ENCODE data around the gene LTBP3.

The LTBP3 gene

DNA sequence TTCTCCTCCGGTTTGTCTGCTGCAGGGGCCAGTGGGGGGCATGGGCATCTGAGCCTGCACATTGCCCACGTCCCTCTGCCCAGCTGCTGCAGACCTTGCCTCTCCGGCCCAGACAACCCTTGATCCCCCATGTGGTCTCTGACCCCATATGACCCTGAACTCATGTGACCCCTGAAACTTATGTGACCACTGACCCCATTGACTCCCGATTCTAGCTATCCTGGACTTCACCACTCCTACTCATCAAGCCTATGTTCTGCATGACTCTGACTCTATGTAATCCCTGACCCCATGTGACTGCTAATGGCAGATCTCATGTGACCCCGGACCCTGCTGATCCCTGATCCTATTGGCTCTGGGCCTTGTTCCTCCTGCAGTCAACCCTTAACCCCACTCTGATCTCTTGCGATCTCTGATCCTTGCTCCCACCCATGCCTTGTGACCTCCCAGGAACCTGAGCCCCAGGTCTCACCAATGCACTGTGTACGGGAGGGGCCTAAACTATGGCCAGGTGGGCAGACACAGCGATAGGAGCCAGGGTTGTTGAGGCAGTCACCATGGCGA, 5.7 kb downstream of the LTBP3 start:
- DNase-seq: no peak

DNA sequence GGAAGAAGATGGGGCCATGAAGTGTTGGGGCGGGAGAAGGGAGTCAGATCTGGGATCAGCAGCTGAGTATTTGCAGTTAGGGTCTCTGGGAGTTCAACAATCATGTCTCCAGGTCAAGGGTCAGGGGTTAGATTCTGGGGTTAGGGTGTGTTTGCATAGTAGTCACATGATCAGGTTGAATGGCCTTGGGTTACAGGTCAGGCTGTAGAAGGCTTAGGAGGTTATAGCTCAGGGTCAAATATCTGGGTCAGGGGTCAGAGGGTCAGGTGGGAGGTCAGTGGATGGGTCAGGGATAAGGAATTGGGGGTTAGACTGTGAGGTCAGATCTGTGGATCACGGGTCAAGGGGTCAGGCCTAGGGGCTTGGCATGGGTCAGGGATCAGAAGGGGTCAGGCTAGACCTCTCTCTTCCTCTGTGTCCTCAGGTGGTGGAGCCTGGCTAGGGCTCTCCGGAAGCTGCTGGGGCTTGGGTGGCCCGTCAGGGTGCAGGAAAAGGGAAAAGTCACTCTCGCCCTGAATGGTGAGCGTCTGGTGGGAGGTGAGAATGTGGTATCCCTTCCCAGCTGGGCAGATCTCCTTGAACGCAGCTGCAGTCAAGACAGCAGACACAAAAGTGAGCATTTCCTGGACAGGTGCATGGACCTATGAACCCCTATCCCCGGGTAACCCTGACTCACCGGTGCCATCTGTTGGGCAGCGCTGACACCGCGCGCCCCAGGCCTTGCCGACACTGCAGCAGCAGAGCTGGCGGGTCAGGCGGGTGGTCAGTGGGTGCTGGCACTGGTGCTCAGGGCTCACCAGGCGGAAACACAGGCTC, 6.4 kb downstream of the LTBP3 start:
- no peak for DNase-seq

DNA sequence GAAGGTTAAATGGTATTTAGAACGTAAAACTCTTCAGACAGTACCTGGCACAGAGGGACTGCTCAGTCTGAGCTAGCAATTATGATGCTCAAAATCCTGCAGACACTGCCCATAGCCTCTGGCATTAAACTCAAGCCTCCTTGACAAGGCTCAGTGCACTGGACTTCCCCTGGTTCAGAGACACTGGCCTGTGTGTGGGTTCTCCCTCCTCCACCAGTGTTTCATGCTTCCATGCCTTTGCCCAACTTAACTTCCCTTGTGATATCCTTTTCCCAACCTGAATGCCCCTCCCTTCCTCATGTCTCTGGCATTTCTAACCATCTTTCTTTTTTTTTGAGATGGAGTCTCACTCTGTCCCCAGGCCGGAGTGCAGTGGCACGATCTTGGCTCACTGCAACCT, 9.1 kb downstream of the LTBP3 start:
- DNase-seq: no peak

DNA sequence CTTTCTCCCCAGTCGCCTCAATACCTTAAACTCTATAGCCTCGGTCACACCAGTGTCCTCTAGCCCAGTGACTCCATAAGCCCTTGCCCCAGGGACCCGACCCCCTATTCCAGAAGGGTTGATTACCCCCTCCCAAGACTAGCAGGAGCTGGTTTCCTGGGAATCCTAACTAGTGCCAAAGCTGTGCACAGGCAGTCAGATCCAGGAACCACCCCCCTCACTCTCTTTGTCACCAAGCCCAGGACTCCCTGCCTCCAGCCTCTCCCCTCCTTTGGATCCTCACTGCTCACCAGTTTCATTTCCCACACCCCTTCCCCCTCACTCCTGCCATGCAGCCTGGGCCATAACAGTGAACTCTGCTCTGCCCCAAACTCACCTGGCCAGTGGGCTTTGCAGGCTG, 9.8 kb downstream of the LTBP3 start:
- DNase-seq: no peak

DNA sequence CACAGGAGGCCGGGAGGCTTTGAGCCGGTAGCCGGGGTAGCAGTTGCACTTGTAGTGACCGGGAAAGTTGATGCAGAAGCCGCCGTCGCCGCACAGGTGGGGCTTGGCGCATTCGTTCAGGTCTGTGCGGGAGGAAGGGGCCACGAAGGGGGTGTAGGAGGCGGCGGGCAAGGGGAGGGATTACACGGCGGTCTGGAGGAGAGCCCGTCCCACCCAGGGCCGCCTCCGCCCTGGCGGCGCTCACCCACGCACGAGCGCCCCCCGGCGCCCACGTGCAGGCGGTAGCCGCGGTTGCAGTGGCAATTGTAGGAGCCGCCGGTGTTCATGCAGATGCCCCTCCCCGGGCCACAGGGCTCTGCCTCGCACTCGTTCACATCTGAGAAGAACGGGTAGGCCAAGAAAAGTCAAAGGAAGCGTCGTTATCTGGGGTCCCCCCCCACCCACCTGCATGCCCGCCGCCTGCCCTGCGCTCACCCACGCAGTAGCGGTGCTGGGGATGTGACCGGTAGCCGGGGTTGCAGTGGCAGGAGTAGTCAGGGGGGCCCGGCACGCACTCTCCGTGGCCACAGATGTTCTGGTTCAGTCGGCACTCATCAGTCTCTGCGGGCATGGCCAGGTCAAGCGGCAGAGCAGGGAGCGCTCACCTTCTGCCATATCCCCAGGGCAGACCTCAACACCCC, 10.6 kb downstream of the LTBP3 start:
- no peak for DNase-seq

DNA sequence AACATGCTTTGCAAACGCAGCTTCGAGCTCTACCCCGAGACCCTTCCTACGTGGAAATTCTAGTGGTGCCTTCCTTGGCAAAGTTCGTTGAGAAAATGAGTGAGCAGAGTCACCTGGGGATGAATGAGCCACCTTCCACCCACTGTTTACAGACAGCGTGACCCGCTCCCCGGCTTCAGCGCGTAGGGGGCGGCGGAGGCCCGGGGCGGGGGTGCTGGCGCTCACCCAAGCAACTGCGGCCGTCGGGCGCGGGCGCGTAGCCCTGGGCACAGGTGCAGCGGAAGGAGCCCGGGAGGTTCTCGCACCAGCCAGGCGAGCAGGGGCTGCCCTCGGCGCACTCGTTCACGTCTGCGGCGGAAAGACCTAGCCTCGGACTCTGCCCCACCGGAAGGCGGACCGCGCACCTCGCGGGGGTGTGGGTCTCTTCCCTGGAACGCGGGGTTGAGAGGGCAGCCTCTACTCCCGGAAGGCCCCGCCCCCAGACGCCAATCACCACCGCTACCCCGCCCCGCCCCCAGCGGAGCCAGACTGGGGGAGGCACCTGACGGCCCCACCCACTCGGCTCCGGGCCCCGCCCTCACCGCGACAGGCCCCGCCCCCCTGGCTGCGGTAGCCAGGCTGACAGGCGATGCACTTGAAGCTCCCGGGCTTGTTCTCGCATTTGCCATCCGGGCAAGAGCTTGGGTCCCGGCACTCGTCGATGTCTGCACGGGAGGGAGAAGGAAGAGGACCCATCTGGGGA, 11.8 kb downstream of the LTBP3 start:
- peak; percentile 100 for DNase-seq

DNA sequence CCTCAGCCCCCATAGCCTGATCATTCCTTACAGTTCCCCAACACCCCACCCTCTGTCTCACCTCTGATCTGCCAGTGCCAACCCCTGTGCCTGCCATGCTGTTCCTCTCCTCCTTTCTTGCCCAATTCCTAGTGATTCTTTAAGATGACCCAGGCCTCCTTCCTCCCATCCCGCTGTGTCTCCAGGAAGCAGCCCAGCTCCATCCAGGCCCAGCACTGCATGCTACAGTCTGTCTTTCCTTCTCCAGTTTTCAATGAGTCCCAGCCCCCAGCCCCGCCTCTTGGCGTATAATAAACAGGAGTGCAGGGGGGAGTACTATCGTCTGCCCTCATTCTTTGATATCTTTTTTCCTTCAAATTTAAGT, 12.3 kb downstream of the LTBP3 start:
- no peak for DNase-seq

DNA sequence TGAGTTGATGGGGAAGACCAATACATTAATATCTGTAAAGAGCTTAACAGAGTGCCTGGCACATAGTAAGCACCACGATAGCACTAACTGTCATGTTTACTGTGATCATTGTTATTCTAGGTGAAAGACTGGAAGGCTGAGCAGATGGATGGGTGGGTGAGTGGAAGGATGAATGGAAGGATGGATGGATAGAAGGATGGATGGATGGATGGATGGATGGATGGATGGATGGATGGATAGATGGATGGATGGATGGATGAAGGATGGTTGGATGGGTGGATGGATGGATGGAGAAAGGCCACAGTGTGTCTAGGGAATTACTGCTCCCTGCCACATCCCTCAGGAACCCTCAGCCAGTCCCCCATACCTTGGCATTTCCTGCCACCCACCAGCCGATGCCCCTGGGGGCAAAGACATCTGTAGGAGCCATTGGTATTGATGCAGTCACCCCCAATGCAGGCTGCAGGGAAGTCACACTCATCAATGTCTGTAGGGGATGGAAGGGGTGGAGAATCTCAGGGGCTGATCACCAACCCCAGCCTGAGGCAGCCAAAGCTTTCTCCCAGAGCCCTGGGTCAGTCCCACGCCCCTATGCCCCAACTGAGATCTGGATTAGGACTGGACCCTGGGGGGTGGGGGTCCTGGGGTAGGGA, 15.3 kb downstream of the LTBP3 start:
- DNase-seq: no peak

DNA sequence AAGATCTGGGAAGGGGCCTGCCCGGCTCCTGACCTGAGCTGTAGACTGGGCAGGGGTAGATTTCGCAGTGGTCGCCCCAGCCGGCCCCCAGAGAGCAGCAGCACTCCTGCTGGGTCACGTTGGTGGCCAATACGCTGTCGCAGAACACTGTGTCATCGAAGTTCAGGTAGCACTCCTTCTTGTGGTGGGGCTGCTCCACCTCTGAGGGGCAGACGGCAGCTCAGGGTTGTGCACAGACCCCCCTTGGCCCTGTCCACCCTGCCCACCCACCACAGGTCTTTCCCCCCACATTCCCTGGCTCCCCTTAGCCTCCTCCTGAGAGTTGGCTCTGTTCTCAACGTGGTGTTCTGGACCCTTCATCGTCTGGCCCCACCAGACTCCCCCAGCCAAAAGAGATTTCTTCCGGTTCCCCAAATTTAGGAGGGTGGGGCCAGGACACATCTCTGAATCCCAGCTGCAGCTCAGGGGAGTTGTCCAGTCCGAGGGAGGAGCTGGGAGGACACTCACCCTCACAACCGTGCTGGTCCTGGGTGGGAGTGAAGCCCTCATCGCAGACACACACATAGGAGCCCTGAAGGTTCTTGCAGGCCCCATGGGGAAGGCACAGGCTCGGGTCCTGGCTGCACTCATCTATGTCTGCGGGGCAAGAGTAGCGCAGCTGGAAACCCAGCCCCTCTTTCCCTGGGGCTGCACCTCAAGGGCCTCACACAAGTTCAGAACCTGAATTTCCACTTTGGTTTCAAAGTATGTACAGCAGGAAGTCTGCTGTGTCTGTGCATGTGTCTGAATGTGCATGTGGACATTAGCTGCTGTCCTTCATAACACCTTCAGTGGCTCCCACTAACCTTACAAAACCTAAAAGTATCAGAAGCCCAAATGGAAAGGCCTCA, 16.8 kb downstream of the LTBP3 start:
- no peak for DNase-seq

DNA sequence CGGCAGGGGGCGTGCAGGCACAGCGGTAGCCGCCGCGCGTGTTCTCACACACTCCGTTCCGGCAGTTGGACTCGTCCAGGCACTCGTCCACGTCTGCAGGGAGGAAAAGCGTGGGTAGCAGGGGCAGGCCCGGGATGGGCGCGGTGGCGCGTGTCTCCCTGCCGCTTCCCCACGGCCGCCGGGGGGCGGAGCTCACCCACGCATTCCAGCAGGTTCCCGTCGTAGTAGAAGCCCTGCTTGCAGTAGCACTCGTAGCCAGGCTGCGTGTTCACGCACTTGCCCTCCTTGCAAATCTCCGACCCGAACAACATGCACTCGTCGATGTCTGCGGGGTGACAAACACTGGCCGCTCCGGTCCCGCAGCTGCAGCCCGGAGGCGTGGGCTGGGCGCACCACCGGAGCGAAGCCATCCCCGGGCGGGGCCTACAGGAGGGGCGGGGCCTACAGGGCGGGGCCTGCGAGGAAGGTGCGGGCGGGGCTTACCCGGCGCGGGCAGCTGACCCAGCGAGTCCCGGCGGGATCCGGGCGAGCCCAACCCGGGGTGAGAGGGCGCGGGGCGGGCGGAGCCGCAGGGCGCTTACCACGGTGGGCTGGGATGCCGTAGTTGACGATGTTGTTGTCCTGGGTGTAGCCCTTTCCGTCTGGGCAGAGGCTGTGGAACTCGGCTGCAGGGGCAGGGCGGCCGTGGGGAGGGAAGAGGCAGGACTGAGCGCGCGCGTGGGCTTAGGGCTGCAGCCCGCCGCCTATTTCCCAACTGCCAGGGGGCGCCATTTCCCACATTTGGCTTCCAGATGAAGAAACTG, 17.7 kb downstream of the LTBP3 start:
- DNase-seq: peak; percentile 94

DNA sequence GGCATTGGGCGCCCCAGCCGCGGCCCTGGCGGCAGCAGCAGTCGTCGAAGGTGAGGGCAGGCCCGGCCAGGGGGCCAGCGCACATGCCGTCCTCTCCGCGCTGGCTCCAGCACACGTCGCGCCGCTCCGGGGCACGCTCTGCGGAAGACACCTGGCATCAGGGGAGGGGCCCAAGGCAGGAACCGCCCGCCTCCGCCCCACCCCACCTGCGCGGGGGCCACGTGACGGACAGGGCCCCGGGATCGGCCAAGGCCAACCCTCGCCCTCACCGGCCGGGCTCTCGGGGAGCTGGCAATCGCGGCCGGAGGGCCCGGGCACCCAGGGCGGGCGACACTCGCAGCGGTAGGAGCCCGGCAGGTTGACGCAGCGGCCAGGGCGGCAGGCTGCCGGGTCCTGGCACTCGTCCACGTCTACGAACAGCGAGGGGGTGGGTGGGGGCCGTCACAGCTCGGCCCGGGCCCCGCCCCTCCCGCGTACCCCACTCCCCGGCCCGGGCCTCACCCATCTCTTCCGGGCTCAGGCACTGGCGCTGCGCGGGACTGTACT, 18.3 kb downstream of the LTBP3 start:
- DNase-seq: no peak

DNA sequence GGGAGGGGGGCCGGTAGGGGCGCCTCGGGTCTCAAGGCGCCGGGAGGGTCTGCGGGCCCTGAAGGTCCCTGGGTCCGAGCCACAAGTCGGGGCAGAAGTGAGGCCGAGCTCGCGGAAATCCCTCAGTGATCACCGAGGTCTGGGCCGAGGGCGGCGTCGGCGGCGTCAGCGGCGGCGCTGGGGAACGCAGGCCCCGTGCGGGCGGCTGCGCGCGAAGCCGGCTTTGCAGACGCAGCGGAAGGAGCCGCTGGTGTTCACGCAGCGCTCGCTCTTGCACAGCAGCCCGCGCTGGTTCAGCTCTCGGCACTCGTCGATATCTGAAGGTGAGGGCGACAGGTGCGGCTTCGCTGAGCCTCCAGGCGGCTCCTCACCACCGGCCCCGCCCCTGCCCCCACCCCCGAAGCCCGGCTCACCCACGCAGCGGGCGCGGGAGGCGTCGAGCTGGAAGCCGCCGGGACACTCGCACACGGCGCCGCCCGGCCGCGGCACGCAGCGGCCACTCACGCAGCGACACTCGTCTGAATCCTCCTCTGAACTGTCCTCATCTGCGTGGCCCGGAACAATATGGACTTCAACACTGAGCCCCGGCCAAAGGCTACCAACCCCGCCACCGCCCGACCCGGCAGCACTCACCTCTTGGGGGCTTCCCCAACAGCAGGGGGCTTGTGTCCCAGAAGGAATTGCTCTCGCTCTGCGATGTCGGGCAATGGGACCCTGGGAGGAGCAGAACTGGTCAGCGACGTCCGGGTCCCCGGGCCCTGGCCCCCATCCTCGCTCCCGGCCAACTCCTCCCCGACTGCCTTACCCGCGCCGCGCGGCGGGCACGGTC, 19.0 kb downstream of the LTBP3 start:
- DNase-seq: no peak

DNA sequence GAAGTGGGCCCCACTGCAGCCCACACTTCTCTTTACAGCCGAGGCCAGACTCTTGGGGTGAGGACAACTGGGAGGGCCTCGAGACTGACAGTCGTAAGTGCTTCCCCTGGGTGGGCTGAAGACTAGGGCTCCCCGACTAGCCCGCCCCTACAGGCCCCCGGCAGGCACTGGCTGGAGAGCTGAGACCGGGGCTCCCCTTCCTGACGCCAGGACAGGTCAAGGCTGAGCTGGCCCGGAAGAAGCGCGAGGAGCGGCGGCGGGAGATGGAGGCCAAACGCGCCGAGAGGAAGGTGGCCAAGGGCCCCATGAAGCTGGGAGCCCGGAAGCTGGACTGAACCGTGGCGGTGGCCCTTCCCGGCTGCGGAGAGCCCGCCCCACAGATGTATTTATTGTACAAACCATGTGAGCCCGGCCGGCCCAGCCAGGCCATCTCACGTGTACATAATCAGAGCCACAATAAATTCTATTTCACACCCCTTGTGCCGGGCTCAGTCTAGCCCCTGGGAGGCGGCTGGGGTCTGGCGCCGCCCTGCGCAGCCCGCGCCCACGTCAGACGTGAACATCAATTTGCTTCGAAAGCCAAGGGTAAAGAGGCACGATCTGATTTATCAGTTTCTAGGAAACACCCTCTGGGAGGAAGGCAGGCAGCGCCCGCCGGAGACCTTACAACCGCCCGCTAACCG, 19.8 kb downstream of the LTBP3 start:
- no peak for DNase-seq

DNA sequence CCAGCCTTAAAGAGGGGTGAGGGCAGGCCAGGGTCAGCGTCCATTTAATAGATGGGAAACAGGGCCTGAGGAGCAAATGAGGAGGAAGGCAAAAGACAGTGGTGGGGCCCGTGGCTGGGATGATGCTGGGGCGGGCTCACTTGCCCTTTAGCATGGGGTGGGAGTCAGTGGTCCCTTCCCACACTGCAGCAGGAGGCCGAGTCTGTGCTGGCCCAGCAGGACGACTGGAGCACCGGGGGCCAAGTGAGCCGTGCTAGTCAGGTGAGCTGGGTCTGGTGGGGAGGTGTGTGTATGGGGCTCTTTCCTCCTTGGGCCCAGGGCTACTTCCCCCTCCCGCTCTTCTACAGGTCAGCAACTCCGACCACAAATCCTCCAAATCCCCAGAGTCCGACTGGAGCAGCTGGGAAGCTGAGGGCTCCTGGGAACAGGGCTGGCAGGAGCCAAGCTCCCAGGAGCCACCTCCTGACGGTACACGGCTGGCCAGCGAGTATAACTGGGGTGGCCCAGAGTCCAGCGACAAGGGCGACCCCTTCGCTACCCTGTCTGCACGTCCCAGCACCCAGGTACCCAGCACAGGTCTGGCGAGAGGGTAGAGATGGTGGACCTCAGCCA, 20.4 kb downstream of the LTBP3 start:
- no peak for DNase-seq

DNA sequence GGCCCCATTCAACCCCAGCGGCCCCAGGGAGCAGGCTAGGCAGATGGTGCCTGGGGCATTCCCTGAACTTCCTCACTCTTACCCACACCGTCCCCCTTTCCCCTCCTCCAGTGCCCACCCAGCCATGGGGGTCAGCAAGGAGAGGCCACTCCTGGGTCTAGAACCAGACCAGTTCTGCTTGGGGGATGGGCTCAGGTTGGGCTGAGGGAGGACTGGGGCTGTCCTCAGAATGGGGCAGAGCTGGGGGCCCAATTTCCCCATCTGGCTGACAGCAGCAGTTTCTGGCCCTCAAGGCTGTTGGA, 20.9 kb downstream of the LTBP3 start:
- no peak for DNase-seq

DNA sequence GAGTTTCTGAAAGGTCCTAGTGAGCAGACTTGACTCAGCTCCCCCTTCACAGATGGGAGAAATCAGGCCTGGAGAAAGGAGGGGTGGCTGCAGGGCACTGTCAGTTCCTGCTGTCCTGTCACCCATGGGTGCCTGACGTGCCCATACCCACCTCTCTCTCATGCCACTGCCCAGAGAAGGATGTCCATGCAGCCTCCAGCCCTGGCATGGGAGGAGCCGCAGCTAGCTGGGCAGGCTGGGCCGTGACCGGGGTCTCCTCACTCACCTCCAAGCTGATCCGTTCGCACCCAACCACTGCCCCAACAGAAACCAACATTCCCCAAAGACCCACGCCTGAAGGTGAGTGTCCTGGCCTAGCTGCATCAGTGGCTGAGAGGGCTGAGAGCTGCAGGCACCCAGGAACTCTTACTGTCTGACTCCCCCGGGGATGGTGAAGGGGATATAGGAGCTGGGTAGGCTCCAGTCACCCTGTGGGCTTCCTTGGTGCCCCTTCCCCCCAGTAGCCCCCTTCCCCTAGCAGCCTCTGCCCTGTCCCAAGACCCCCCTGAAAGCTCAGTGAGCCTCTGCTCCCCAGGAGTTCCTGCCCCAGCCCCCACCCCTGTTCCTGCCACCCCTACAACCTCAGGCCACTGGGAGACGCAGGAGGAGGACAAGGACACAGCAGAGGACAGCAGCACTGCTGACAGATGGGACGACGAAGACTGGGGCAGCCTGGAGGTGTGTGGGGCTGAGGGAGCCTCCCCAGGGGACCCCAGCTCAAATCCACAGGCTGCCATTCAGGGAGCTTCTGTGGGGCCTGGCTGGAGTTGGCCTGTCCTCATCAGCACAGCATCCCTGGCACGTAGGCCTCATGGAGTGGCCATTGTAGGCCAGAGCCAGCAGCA, 21.5 kb downstream of the LTBP3 start:
- no peak for DNase-seq

DNA sequence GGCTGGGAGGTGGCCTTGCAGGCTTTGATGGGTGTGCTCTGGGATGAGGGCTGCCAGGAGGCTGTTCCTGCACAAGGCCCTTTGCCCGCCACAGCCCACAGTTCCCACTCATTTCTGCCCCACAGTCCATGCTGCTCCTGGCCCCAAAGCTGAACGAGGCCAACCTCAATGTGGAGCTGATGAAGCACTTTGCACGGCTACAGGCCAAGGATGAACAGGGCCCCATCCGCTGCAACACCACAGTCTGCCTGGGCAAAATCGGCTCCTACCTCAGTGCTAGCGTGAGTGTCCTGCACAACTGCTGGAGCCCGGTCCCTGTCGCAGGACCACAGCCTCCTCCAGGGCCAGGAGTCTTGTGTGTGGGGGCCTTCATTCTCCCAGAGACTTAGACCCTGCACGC, 23.1 kb downstream of the LTBP3 start:
- no peak for DNase-seq
